H1 (cell line): ENCODE data around the gene KCNH6.

Source experiments
- BRCA1 ChIP-seq: IDR thresholded peaks from 2 replicates; pipeline ENCODE4 v1.6.1; 2012; ENCODE audit warnings: low read depth, low read length, improper control_type of control experiment
- EP300 ChIP-seq, 2 experiments: IDR thresholded peaks; 1 replicate in 1 of 2; 2 replicates in 1 of 2; pipeline ENCODE4 v1.6.1; 2011 to 2012; ENCODE audit warnings: low read depth in 2 of 2, low read length in 2 of 2, mild to moderate bottlenecking in 2 of 2, borderline replicate concordance in 1 of 2, inconsistent platforms in 1 of 2, moderate library complexity in 1 of 2
- HDAC6 ChIP-seq: IDR thresholded peaks from one replicate; pipeline ENCODE4 v1.7.1; 2012; ENCODE audit warnings: low read depth, mild to moderate bottlenecking, inconsistent platforms, low read length, moderate library complexity
- MAFK ChIP-seq: IDR thresholded peaks from 2 replicates; pipeline ENCODE4 v1.6.1; 2012; ENCODE audit warnings: low read depth, mild to moderate bottlenecking, improper control_type of control experiment, low read length
- POLR2A ChIP-seq, 2 experiments: IDR thresholded peaks; 1 replicate in 1 of 2; 2 replicates in 1 of 2; pipeline ENCODE4 v1.6.1; 2011; ENCODE audit warnings: low read depth in 2 of 2, low read length in 2 of 2, mild to moderate bottlenecking in 2 of 2; ENCODE audit errors: control extremely low read depth in 1 of 2
- RAD21 ChIP-seq, 2 experiments: IDR thresholded peaks in 1 of 2; conservative IDR thresholded peaks in 1 of 2; 2 replicates each; pipeline ENCODE4 v1.6.1; 2011; ENCODE audit warnings: low read depth in 2 of 2, low read length in 2 of 2, improper control_type of control experiment in 1 of 2, inconsistent platforms in 1 of 2, mild to moderate bottlenecking in 1 of 2, moderate library complexity in 1 of 2
- SP1 ChIP-seq: IDR thresholded peaks from 2 replicates; pipeline ENCODE4 v1.6.1; 2011; ENCODE audit warnings: low read depth, low read length
- SP2 ChIP-seq: IDR thresholded peaks from 2 replicates; pipeline ENCODE4 v1.6.1; 2012; ENCODE audit warnings: mild to moderate bottlenecking, low read length, inconsistent platforms
- TAF1 ChIP-seq: IDR thresholded peaks from 2 replicates; pipeline ENCODE4 v1.6.1; 2011; ENCODE audit warnings: mild to moderate bottlenecking, low read depth, low read length
- TAF7 ChIP-seq: optimal IDR thresholded peaks from 2 replicates; pipeline ENCODE3; 2011; ENCODE audit warnings: low read depth, mild to moderate bottlenecking, inconsistent platforms, low read length, moderate library complexity, borderline replicate concordance
- YY1 ChIP-seq: IDR thresholded peaks from 2 replicates; pipeline ENCODE4 v1.6.1; 2011; ENCODE audit warnings: low read depth, mild to moderate bottlenecking, low read length
- TF ChIP-seq, protein P1 (sequence below), 3 experiments: IDR thresholded peaks; 1 replicate in 2 of 3; 2 replicates in 1 of 3; pipeline versions ENCODE4 v1.5.1 to v1.6.1; 2011; ENCODE audit warnings: low read length in 3 of 3, mild to moderate bottlenecking in 3 of 3, inconsistent platforms in 2 of 3, low read depth in 1 of 3, moderate library complexity in 1 of 3; ENCODE audit not compliant: insufficient read depth in 1 of 3; ENCODE audit errors: control extremely low read depth in 1 of 3
- TF ChIP-seq, protein P2 (sequence below): IDR thresholded peaks from 2 replicates; pipeline ENCODE4 v1.6.1; 2012; ENCODE audit warnings: low read length, inconsistent platforms
- TF ChIP-seq, protein P3 (sequence below): IDR thresholded peaks from 2 replicates; pipeline ENCODE4 v1.6.1; 2012; ENCODE audit warnings: inconsistent platforms

DNA sequence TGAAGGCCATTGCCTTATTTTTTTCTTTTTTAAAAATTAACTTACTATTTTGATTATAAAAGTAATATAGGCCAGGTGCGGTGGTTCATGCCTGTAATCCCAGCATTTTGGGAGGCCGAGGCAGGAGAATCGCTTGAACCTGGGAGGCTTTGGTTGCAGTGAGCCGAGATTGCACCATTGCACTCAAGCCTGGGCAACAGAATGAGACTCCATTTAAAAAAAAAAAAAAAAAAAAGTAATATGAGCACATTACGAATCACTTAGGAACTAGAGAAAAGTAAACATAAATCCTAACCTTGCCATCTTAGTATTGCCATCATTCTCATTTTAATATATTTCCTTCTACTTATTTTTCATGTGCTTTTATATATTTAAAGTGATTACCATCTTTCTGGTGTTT, 64.6 kb downstream of the KCNH6 start:
- TF ChIP-seq, protein P1, sequence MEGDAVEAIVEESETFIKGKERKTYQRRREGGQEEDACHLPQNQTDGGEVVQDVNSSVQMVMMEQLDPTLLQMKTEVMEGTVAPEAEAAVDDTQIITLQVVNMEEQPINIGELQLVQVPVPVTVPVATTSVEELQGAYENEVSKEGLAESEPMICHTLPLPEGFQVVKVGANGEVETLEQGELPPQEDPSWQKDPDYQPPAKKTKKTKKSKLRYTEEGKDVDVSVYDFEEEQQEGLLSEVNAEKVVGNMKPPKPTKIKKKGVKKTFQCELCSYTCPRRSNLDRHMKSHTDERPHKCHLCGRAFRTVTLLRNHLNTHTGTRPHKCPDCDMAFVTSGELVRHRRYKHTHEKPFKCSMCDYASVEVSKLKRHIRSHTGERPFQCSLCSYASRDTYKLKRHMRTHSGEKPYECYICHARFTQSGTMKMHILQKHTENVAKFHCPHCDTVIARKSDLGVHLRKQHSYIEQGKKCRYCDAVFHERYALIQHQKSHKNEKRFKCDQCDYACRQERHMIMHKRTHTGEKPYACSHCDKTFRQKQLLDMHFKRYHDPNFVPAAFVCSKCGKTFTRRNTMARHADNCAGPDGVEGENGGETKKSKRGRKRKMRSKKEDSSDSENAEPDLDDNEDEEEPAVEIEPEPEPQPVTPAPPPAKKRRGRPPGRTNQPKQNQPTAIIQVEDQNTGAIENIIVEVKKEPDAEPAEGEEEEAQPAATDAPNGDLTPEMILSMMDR (IDR thresholded peaks at IDR 0.05; ENCODE audit: control extremely low read depth in 1 of 3, insufficient read depth in 1 of 3, low read depth in 1 of 3, low read length in 3 of 3) = no peak
- TF ChIP-seq RAD21 (IDR thresholded peaks at IDR 0.05 in 1 of 2, conservative IDR thresholded peaks at IDR 0.05 in 1 of 2; ENCODE audit: low read depth in 2 of 2, low read length in 2 of 2) = no peak
- TF ChIP-seq BRCA1 = no peak
- TF ChIP-seq, protein P2, sequence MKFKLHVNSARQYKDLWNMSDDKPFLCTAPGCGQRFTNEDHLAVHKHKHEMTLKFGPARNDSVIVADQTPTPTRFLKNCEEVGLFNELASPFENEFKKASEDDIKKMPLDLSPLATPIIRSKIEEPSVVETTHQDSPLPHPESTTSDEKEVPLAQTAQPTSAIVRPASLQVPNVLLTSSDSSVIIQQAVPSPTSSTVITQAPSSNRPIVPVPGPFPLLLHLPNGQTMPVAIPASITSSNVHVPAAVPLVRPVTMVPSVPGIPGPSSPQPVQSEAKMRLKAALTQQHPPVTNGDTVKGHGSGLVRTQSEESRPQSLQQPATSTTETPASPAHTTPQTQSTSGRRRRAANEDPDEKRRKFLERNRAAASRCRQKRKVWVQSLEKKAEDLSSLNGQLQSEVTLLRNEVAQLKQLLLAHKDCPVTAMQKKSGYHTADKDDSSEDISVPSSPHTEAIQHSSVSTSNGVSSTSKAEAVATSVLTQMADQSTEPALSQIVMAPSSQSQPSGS = no peak
- no peak for TF ChIP-seq YY1
- TF ChIP-seq TAF7 = no peak
- TF ChIP-seq POLR2A (IDR thresholded peaks at IDR 0.05; ENCODE audit: control extremely low read depth in 1 of 2, low read depth in 2 of 2, low read length in 2 of 2) = no peak
- TF ChIP-seq HDAC6 = no peak
- no peak for TF ChIP-seq SP2
- TF ChIP-seq, protein P3, sequence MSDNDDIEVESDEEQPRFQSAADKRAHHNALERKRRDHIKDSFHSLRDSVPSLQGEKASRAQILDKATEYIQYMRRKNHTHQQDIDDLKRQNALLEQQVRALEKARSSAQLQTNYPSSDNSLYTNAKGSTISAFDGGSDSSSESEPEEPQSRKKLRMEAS = no peak
- no peak for TF ChIP-seq MAFK
- TF ChIP-seq EP300 (IDR thresholded peaks at IDR 0.05; ENCODE audit: borderline replicate concordance in 1 of 2, low read depth in 2 of 2, low read length in 2 of 2) = no peak
- TF ChIP-seq SP1 = no peak
- no peak for TF ChIP-seq TAF1
